ENCODE data around the gene MED13L.

- no peak for TF ChIP-seq CTCF (IDR thresholded peaks at IDR 0.05; ENCODE audit: extremely low read depth in 1 of 2, insufficient read depth in 1 of 2, low read depth in 1 of 2, low read length in 2 of 2)
- no peak for TF ChIP-seq GATA2 (IDR thresholded peaks at IDR 0.05; ENCODE audit: insufficient read depth, insufficient read length, low read depth, low read length)
- no peak for TF ChIP-seq MYC (IDR thresholded peaks at IDR 0.05; ENCODE audit: low read depth, low read length)
- TF ChIP-seq POLR2A (IDR thresholded peaks at IDR 0.05; ENCODE audit: low read depth, low read length): no peak
- TF ChIP-seq POLR2AphosphoS5 (IDR thresholded peaks at IDR 0.05; ENCODE audit: insufficient read depth, low read depth, low read length): no peak
- TF ChIP-seq MAX (IDR thresholded peaks at IDR 0.05; ENCODE audit: insufficient read depth, insufficient read length): no peak
- no peak for TF ChIP-seq JUN (IDR thresholded peaks at IDR 0.05; ENCODE audit: borderline replicate concordance, insufficient read depth, insufficient read length, low read depth)
- TF ChIP-seq FOS (IDR thresholded peaks at IDR 0.05; ENCODE audit: borderline replicate concordance, insufficient read depth, low read length): no peak
These were observed 351.3 kb downstream of the MED13L start for GRCh38 chr12:115926037-115926670.
